WTC11 (cell line): Measurements from ENCODE around the gene PTPRT.

Source experiments
- CBFB ChIP-seq: sonication (generic); formaldehyde crosslinking; IDR thresholded peaks from 2 replicates; pipeline ENCODE4 v1.8.1; 2022; ENCODE audit warnings: mild to moderate bottlenecking, low read depth, missing genetic modification reagents
- SP1 ChIP-seq: sonication (generic); formaldehyde crosslinking; conservative IDR thresholded peaks from 2 replicates; pipeline ENCODE4 v1.8.1; 2022; ENCODE audit warnings: missing genetic modification reagents
- ZNF263 ChIP-seq: sonication (generic); formaldehyde crosslinking; IDR thresholded peaks from 2 replicates; pipeline ENCODE4 v1.8.1; 2022; ENCODE audit warnings: low read depth, mild to moderate bottlenecking, moderate library complexity, missing genetic modification reagents
- TF ChIP-seq, protein P1 (sequence below): sonication (generic); formaldehyde crosslinking; conservative IDR thresholded peaks from 2 replicates; pipeline ENCODE4 v1.8.1; 2023; ENCODE audit warnings: mild to moderate bottlenecking, low read depth, missing genetic modification reagents, moderate library complexity

DNA sequence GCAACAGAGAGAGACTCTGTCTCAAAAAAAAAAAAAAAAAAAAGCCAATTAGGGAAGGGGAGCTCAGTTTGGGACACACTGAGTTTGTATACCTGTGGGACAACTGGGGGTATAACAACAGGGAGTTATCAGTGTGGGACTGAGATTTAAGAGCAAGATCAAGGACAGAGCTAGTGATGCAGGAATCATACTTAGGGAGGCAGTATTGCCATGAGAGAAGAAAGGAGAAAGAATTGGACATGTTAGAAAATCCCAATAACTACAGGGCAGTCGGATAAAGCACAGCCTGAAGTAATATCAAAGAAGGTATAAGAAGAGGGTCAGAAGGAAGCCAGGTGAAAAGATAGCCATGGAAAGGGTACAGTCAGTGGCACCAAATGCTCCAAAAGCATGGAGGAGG, 121.2 kb downstream of the PTPRT start:
- TF ChIP-seq, protein P1, sequence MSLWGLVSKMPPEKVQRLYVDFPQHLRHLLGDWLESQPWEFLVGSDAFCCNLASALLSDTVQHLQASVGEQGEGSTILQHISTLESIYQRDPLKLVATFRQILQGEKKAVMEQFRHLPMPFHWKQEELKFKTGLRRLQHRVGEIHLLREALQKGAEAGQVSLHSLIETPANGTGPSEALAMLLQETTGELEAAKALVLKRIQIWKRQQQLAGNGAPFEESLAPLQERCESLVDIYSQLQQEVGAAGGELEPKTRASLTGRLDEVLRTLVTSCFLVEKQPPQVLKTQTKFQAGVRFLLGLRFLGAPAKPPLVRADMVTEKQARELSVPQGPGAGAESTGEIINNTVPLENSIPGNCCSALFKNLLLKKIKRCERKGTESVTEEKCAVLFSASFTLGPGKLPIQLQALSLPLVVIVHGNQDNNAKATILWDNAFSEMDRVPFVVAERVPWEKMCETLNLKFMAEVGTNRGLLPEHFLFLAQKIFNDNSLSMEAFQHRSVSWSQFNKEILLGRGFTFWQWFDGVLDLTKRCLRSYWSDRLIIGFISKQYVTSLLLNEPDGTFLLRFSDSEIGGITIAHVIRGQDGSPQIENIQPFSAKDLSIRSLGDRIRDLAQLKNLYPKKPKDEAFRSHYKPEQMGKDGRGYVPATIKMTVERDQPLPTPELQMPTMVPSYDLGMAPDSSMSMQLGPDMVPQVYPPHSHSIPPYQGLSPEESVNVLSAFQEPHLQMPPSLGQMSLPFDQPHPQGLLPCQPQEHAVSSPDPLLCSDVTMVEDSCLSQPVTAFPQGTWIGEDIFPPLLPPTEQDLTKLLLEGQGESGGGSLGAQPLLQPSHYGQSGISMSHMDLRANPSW: no peak
- TF ChIP-seq SP1 (no peak), ZNF263 (CRISPR knock-in tag) (no peak), CBFB (CRISPR knock-in tag) (no peak)
